ENCODE measurements around the gene PITPNC1.
A peak's percentile ranks its signal among the peaks of the same experiment; 100 is the strongest.

PITPNC1 gene

GRCh38 chr17:67528751-67529436 is 151.8 kb downstream of the PITPNC1 start:
- peak; percentile 73 for DNase-seq (ENCODE audit: low read depth)
- peak overlapping the region; percentile 57 for H3K4me3 ChIP-seq (ENCODE audit: low read depth, low read length)
- no peak for TF ChIP-seq CTCF (conservative IDR thresholded peaks at IDR 0.05; ENCODE audit: low read depth, low read length)

- no peak overlapping the region for H3K4me3 ChIP-seq (ENCODE audit: low read depth, low read length)
- no peak for DNase-seq (ENCODE audit: low read depth)
- no peak for TF ChIP-seq CTCF (conservative IDR thresholded peaks at IDR 0.05; ENCODE audit: low read depth, low read length)
Measured at GRCh38 chr17:67531291-67531690, 154.2 kb downstream of the PITPNC1 start.

GRCh38 chr17:67532326-67532871 is 155.3 kb downstream of the PITPNC1 start:
- DNase-seq (ENCODE audit: low read depth): peak; percentile 23
- TF ChIP-seq CTCF (conservative IDR thresholded peaks at IDR 0.05; ENCODE audit: low read depth, low read length): no peak
- no peak overlapping the region for H3K4me3 ChIP-seq (ENCODE audit: low read depth, low read length)

GRCh38 chr17:67534941-67535340 is 157.9 kb downstream of the PITPNC1 start:
- no peak for DNase-seq (ENCODE audit: low read depth)
- no peak overlapping the region for H3K4me3 ChIP-seq (ENCODE audit: low read depth, low read length)
- no peak for TF ChIP-seq CTCF (conservative IDR thresholded peaks at IDR 0.05; ENCODE audit: low read depth, low read length)

GRCh38 chr17:67542219-67543114 is 165.4 kb downstream of the PITPNC1 start:
- DNase-seq (ENCODE audit: low read depth): no peak
- no peak for TF ChIP-seq CTCF (conservative IDR thresholded peaks at IDR 0.05; ENCODE audit: low read depth, low read length)

GRCh38 chr17:67544364-67544955 is 167.4 kb downstream of the PITPNC1 start:
- no peak for TF ChIP-seq CTCF (conservative IDR thresholded peaks at IDR 0.05; ENCODE audit: low read depth, low read length)
- no peak overlapping the region for H3K4me3 ChIP-seq (ENCODE audit: low read depth, low read length)
- DNase-seq (ENCODE audit: low read depth): no peak

More at GRCh38 chr17:67542219-67543114, 165.4 kb downstream of the PITPNC1 start:
- H3K4me3 ChIP-seq (ENCODE audit: low read depth, low read length): no peak overlapping the region

All from choroid plexus epithelial cell (primary cell).